Measurements from ENCODE around the gene DEFB113. TPM values are rescaled to one million over a fixed set of nuclear protein-coding genes. Genes with fewer than 3 reads are reported as not detected.

The DEFB113 gene
- total RNA-seq, 1 experiment from 2014 or later = not detected

DNA sequence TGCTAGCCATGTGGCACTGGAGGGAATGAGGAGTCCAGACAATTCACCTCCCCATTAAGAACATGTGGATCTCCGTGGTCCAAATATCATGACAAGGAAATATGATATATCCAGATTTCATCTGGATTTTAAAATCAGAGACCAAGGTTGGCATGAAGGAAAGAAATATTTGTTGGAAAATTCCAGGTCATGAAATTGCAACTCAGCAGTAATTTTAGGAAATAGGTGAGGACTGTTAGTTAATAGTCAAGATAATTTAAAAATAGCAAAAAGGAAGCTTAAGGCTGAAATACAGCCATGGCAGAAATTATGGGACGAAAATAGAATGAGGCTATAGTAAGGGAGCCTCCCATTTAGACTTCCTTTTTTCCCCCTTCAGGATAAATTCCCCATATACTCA is 32.4 kb downstream of the DEFB113 start:
- no peaks in the 10 kb centered on the region for H3K4me1 Mint-ChIP-seq
- WGBS (ENCODE audit: extremely low coverage, insufficient read length, low lambda C conversion rate) = no CpG with 5 or more reads among the region's 2 CpGs
- Histone ChIP-seq H4K8ac (replicated peaks; ENCODE audit: insufficient read length, low read depth, low read length) (no peak overlapping the region), H3K9ac (ENCODE audit: extremely low read depth, insufficient read length, low read length) (no peak overlapping the region), H4K91ac (ENCODE audit: insufficient read length, low read depth, low read length) (no peak overlapping the region), H3K56ac (ENCODE audit: insufficient read length, low read depth, low read length) (no peak overlapping the region), H3K4me2 (ENCODE audit: insufficient read depth, insufficient read length, low read length) (no peak overlapping the region), H3K23ac (ENCODE audit: insufficient read length, low read depth, low read length) (no peak overlapping the region), H4K5ac (ENCODE audit: insufficient read length, low read depth, low read length) (no peak overlapping the region), H3K27ac (ENCODE audit: insufficient read length, low read depth, low read length) (no peak overlapping the region), H2BK15ac (ENCODE audit: low read depth, low read length) (no peak overlapping the region), H3K4me1 (ENCODE audit: insufficient read depth, low read length) (no peaks in the 10 kb centered on the region), H3K18ac (ENCODE audit: insufficient read length, low read depth, low read length) (no peak overlapping the region), H3K79me2 (ENCODE audit: insufficient read depth, low read length) (no peaks in the 10 kb centered on the region), H3K14ac (ENCODE audit: insufficient read depth, low read length) (no peak overlapping the region), H3K9me3 (ENCODE audit: control insufficient read depth, low read depth, low read length) (no peaks in the 10 kb centered on the region), H4K20me1 (ENCODE audit: control insufficient read depth, insufficient read depth, insufficient read length) (no peaks in the 10 kb centered on the region), H3K4ac (ENCODE audit: low read depth, low read length) (no peak overlapping the region), H2BK120ac (ENCODE audit: low read depth, low read length, poor library complexity, severe bottlenecking) (no peak overlapping the region), H2AFZ (ENCODE audit: low read length) (no peak overlapping the region), H2BK5ac (ENCODE audit: insufficient read length, low read length) (no peak overlapping the region), H3K79me1 (ENCODE audit: insufficient read depth, low read depth, low read length, poor library complexity, severe bottlenecking) (no peaks in the 10 kb centered on the region), H2BK20ac (ENCODE audit: low read depth, low read length, poor library complexity, severe bottlenecking) (no peak overlapping the region), H3T11ph (ENCODE audit: low read length) (no peak overlapping the region), H3K23me2 (ENCODE audit: insufficient read length, low read depth, low read length, poor library complexity, severe bottlenecking) (no peaks in the 10 kb centered on the region), H2BK12ac (ENCODE audit: insufficient read length, low read depth, low read length) (no peak overlapping the region), H3K27me3 (ENCODE audit: insufficient read depth, low read length) (no peaks in the 10 kb centered on the region), H2AK5ac (ENCODE audit: insufficient read length, low read length) (no peak overlapping the region)
- TF ChIP-seq, protein P1, sequence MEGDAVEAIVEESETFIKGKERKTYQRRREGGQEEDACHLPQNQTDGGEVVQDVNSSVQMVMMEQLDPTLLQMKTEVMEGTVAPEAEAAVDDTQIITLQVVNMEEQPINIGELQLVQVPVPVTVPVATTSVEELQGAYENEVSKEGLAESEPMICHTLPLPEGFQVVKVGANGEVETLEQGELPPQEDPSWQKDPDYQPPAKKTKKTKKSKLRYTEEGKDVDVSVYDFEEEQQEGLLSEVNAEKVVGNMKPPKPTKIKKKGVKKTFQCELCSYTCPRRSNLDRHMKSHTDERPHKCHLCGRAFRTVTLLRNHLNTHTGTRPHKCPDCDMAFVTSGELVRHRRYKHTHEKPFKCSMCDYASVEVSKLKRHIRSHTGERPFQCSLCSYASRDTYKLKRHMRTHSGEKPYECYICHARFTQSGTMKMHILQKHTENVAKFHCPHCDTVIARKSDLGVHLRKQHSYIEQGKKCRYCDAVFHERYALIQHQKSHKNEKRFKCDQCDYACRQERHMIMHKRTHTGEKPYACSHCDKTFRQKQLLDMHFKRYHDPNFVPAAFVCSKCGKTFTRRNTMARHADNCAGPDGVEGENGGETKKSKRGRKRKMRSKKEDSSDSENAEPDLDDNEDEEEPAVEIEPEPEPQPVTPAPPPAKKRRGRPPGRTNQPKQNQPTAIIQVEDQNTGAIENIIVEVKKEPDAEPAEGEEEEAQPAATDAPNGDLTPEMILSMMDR (conservative IDR thresholded peaks at IDR 0.05) = no peak
- H3K36me3 Mint-ChIP-seq (ENCODE audit: insufficient read depth in 1 of 3, low read depth in 3 of 3) = no peaks in the 10 kb centered on the region
- no peaks in the 10 kb centered on the region for H3K27me3 Mint-ChIP-seq (ENCODE audit: low read depth)
- H3K27ac Mint-ChIP-seq = no peak overlapping the region
- H3K9me3 Mint-ChIP-seq = no peaks in the 10 kb centered on the region
- H3K4me3 Mint-ChIP-seq = no peak overlapping the region
- no peak for DNase-seq
